AG20443 (cell line): Measurements from ENCODE around the gene CLIC3.

Experiments
- DNase-seq: peaks from one replicate; pipeline ENCODE4 v3.0.0; 2012; ENCODE audit warnings: low spot score, mixed read lengths

Gene CLIC3

GRCh38 chr9:136964171-136964689 is 32.1 kb downstream of the CLIC3 start:
- DNase-seq: no peak

GRCh38 chr9:136963751-136964150 is 32.6 kb downstream of the CLIC3 start:
- DNase-seq: no peak

- no peak for DNase-seq
Observed at GRCh38 chr9:136963341-136963740, 33.0 kb downstream of the CLIC3 start.

GRCh38 chr9:136962701-136963248 is 33.6 kb downstream of the CLIC3 start:
- DNase-seq: no peak

GRCh38 chr9:136962163-136962562 is 34.2 kb downstream of the CLIC3 start:
- DNase-seq: no peak

GRCh38 chr9:136961279-136962065 is 34.9 kb downstream of the CLIC3 start:
- DNase-seq: peak; percentile 61

GRCh38 chr9:136960938-136961275 is 35.5 kb downstream of the CLIC3 start:
- DNase-seq: no peak

- no peak for DNase-seq
Observed at GRCh38 chr9:136960212-136960937, 36.0 kb downstream of the CLIC3 start.

- DNase-seq: no peak
Observed at GRCh38 chr9:136958898-136959850, 37.2 kb downstream of the CLIC3 start.

- no peak for DNase-seq
Observed at GRCh38 chr9:136958473-136958872, 37.9 kb downstream of the CLIC3 start.

- DNase-seq: no peak
Observed at GRCh38 chr9:136957901-136958300, 38.5 kb downstream of the CLIC3 start.

- DNase-seq: no peak
Observed at GRCh38 chr9:136957461-136957860, 38.9 kb downstream of the CLIC3 start.

- no peak for DNase-seq
Observed at GRCh38 chr9:136956604-136957003, 39.8 kb downstream of the CLIC3 start.

- no peak for DNase-seq
Observed at GRCh38 chr9:136955943-136956335, 40.4 kb downstream of the CLIC3 start.

GRCh38 chr9:136955202-136955942 is 41.0 kb downstream of the CLIC3 start:
- DNase-seq: no peak

- DNase-seq: no peak
Observed at GRCh38 chr9:136954270-136955083, 41.9 kb downstream of the CLIC3 start.

- no peak for DNase-seq
Observed at GRCh38 chr9:136953771-136954269, 42.5 kb downstream of the CLIC3 start.

- no peak for DNase-seq
Observed at GRCh38 chr9:136952876-136953770, 43.2 kb downstream of the CLIC3 start.

- no peak for DNase-seq
Observed at GRCh38 chr9:136952321-136952850, 44.0 kb downstream of the CLIC3 start.
